Ovary (tissue), 3 donors: ENCODE measurements around the gene DOK1.

Experiments used
- CTCF ChIP-seq, 3 donors: fragments of 450-650 bp in 2 of 3; fragments of 200-600 bp in 1 of 3; IDR thresholded peaks; one replicate each; pipeline versions ENCODE4 v1.5.1 to v1.8.0; 2016 to 2022; ENCODE audit warnings: antibody characterized with exemption in 3 of 3, mild to moderate bottlenecking in 1 of 3
- POLR2A ChIP-seq: fragments of 450-650 bp; IDR thresholded peaks from one replicate; pipeline ENCODE4 v1.6.1; 2017; ENCODE audit warnings: antibody characterized with exemption, mild to moderate bottlenecking, moderate library complexity
- donor health status: DM: no; HTN: no; CAD: no.

- TF ChIP-seq CTCF (IDR thresholded peaks at IDR 0.05) = no peak
- TF ChIP-seq POLR2A = no peak
Observed at GRCh38 chr2:74558284-74559230, 4.0 kb downstream of the DOK1 start.
